Trophoblast cell (in vitro differentiated cells and primary cell): ENCODE measurements around the gene TSHZ2.
A peak's percentile ranks its signal among the peaks of the same experiment; 100 is the strongest.

ENCODE experiments used
- DNase-seq, 2 donors: peaks; one replicate each; pipeline ENCODE4 v3.0.0-alpha.2; 2016
- H2AFZ ChIP-seq: 2 replicates; pipeline ENCODE4 v1.6.1; 2013; ENCODE audit warnings: low read length, moderate library complexity, mild to moderate bottlenecking; ENCODE audit not compliant: insufficient read depth, poor library complexity
- H2AK5ac ChIP-seq: 2 replicates; pipeline ENCODE4 v1.6.1; 2013; ENCODE audit warnings: mild to moderate bottlenecking, low read length
- H2BK120ac ChIP-seq: 2 replicates; pipeline ENCODE4 v1.6.1; 2013; ENCODE audit warnings: low read length, mild to moderate bottlenecking, moderate library complexity; ENCODE audit not compliant: insufficient read depth, poor library complexity
- H2BK12ac ChIP-seq: 2 replicates; pipeline ENCODE4 v1.6.1; 2013; ENCODE audit warnings: mild to moderate bottlenecking, low read length, moderate library complexity
- H2BK5ac ChIP-seq: 2 replicates; pipeline ENCODE4 v1.6.1; 2013; ENCODE audit warnings: low read length, low read depth, moderate library complexity, mild to moderate bottlenecking; ENCODE audit not compliant: poor library complexity
- H3K14ac ChIP-seq: 2 replicates; pipeline ENCODE4 v1.6.1; 2013; ENCODE audit warnings: mild to moderate bottlenecking, low read length
- H3K18ac ChIP-seq: 2 replicates; pipeline ENCODE4 v1.6.1; 2013; ENCODE audit warnings: mild to moderate bottlenecking, low read length
- H3K23ac ChIP-seq: 2 replicates; pipeline ENCODE4 v1.6.1; 2013; ENCODE audit warnings: low read length
- H3K27ac ChIP-seq: 2 replicates; pipeline ENCODE4 v1.5.1; 2013; ENCODE audit warnings: low read depth, mild to moderate bottlenecking, inconsistent platforms, low read length, moderate library complexity
- H3K27me3 ChIP-seq: 2 replicates; pipeline ENCODE4 v1.6.1; 2013; ENCODE audit warnings: inconsistent platforms, mild to moderate bottlenecking, low read length, moderate library complexity; ENCODE audit not compliant: insufficient read depth
- H3K36me3 ChIP-seq, 2 experiments: 1 replicate in 1 of 2; 2 replicates in 1 of 2; pipeline ENCODE4 v1.6.1; 2013; ENCODE audit warnings: low read length in 2 of 2, mild to moderate bottlenecking in 2 of 2, moderate library complexity in 1 of 2; ENCODE audit not compliant: insufficient read depth in 2 of 2, control insufficient read depth in 1 of 2
- H3K4ac ChIP-seq: 2 replicates; pipeline ENCODE4 v1.6.1; 2013; ENCODE audit warnings: low read depth, mild to moderate bottlenecking, low read length, moderate library complexity
- H3K4me1 ChIP-seq, 2 experiments: 1 replicate in 1 of 2; 2 replicates in 1 of 2; pipeline ENCODE4 v1.6.1; 2013; ENCODE audit warnings: low read length in 2 of 2, mild to moderate bottlenecking in 2 of 2, moderate library complexity in 1 of 2; ENCODE audit not compliant: insufficient read depth in 2 of 2, control insufficient read depth in 1 of 2
- H3K4me2 ChIP-seq: 2 replicates; pipeline ENCODE4 v1.6.1; 2013; ENCODE audit warnings: inconsistent platforms, mild to moderate bottlenecking, low read length, moderate library complexity
- H3K4me3 ChIP-seq: 2 replicates; pipeline ENCODE4 v1.5.1; 2013; ENCODE audit warnings: mild to moderate bottlenecking, low read depth, low read length, inconsistent platforms
- H3K79me1 ChIP-seq: one replicate; pipeline ENCODE4 v1.6.1; 2013; ENCODE audit warnings: low read length
- H3K79me2 ChIP-seq: 2 replicates; pipeline ENCODE4 v1.6.1; 2013; ENCODE audit warnings: low read length, mild to moderate bottlenecking; ENCODE audit not compliant: control insufficient read depth, insufficient read depth, poor library complexity
- H3K9ac ChIP-seq: 2 replicates; pipeline ENCODE4 v1.6.1; 2013; ENCODE audit warnings: mild to moderate bottlenecking, low read length
- H3K9me3 ChIP-seq: 2 replicates; pipeline ENCODE4 v1.6.1; 2013; ENCODE audit warnings: low read depth, mild to moderate bottlenecking, control low read depth, inconsistent platforms, low read length; ENCODE audit not compliant: insufficient read depth
- H4K12ac ChIP-seq: 2 replicates; pipeline ENCODE4 v1.6.1; 2013; ENCODE audit warnings: low read depth, mild to moderate bottlenecking, low read length, moderate library complexity
- H4K8ac ChIP-seq: 2 replicates; pipeline ENCODE4 v1.6.1; 2013; ENCODE audit warnings: low read depth, mild to moderate bottlenecking, low read length, moderate library complexity
- H4K91ac ChIP-seq: one replicate; pipeline ENCODE4 v1.6.1; 2013; ENCODE audit warnings: low read depth, mild to moderate bottlenecking, low read length, moderate library complexity
- WGBS: extraction: QIAGEN DNeasy Blood & Tissue Kit; methylation state at CpG from one replicate; pipeline ENCODE4 v1.1.7; 2013; ENCODE audit warnings: missing lambda C conversion rate; ENCODE audit not compliant: insufficient read length, insufficient coverage; ENCODE audit errors: extremely low coverage; 5-methylcytosine and 5-hydroxymethylcytosine counted together

Gene TSHZ2

GRCh38 chr20:53307964-53308597 lies 335.9 kb downstream of the TSHZ2 start:
- H2BK120ac ChIP-seq = no peak overlapping the region
- H4K8ac ChIP-seq = no peak overlapping the region
- no peak overlapping the region for H3K23ac ChIP-seq
- H3K4me3 ChIP-seq = no peak overlapping the region
- H2AK5ac ChIP-seq = no peak overlapping the region
- H4K12ac ChIP-seq = no peak overlapping the region
- H3K18ac ChIP-seq = no peak overlapping the region
- H3K4me2 ChIP-seq = no peak overlapping the region
- no peak overlapping the region for H3K14ac ChIP-seq
- no peak overlapping the region for H2AFZ ChIP-seq
- no peak for DNase-seq
- no peak overlapping the region for H2BK12ac ChIP-seq
- H4K91ac ChIP-seq = no peak overlapping the region
- H3K79me1 ChIP-seq = no peaks in the 10 kb centered on the region
- no peak overlapping the region for H3K4ac ChIP-seq
- H3K9me3 ChIP-seq = no peaks in the 10 kb centered on the region
- H3K79me2 ChIP-seq = no peaks in the 10 kb centered on the region
- no peaks in the 10 kb centered on the region for H3K36me3 ChIP-seq
- no CpG with 5 or more reads among the region's 16 CpGs for WGBS
- no peaks in the 10 kb centered on the region for H3K27me3 ChIP-seq
- no peak overlapping the region for H3K9ac ChIP-seq
- no peaks in the 10 kb centered on the region for H3K4me1 ChIP-seq
- no peak overlapping the region for H2BK5ac ChIP-seq
- H3K27ac ChIP-seq = no peak overlapping the region

- Histone ChIP-seq H4K12ac (no peak overlapping the region), H3K9ac (no peak overlapping the region), H3K4me2 (no peak overlapping the region), H4K8ac (no peak overlapping the region), H3K4me3 (no peak overlapping the region), H3K36me3 (no peaks in the 10 kb centered on the region), H3K18ac (no peak overlapping the region), H3K79me1 (no peaks in the 10 kb centered on the region), H2BK12ac (no peak overlapping the region), H3K14ac (no peak overlapping the region), H3K27ac (no peak overlapping the region), H4K91ac (no peak overlapping the region), H3K9me3 (no peaks in the 10 kb centered on the region), H3K27me3 (no peaks in the 10 kb centered on the region), H3K23ac (no peak overlapping the region), H2BK120ac (no peak overlapping the region), H3K4ac (no peak overlapping the region), H2BK5ac (no peak overlapping the region), H3K4me1 (no peaks in the 10 kb centered on the region), H2AK5ac (no peak overlapping the region), H2AFZ (no peak overlapping the region), H3K79me2 (no peaks in the 10 kb centered on the region)
- no peak for DNase-seq
- no CpG with 5 or more reads among the region's 2 CpGs for WGBS
Measured at GRCh38 chr20:53309515-53309914, 337.4 kb downstream of the TSHZ2 start.

- Histone ChIP-seq H3K36me3 (no peaks in the 10 kb centered on the region), H3K23ac (no peak overlapping the region), H3K14ac (no peak overlapping the region), H4K12ac (no peak overlapping the region), H4K8ac (no peak overlapping the region), H3K4me2 (no peak overlapping the region), H3K4me1 (no peaks in the 10 kb centered on the region), H3K9me3 (no peaks in the 10 kb centered on the region), H2BK5ac (no peak overlapping the region), H4K91ac (no peak overlapping the region), H2AFZ (no peak overlapping the region), H3K4me3 (no peak overlapping the region), H3K18ac (no peak overlapping the region), H2BK120ac (no peak overlapping the region), H3K9ac (no peak overlapping the region), H3K4ac (no peak overlapping the region), H3K79me1 (no peaks in the 10 kb centered on the region), H3K79me2 (no peaks in the 10 kb centered on the region), H3K27ac (no peak overlapping the region), H3K27me3 (no peaks in the 10 kb centered on the region), H2AK5ac (no peak overlapping the region), H2BK12ac (no peak overlapping the region)
- DNase-seq = no peak
- no CpG with 5 or more reads among the region's 2 CpGs for WGBS
Measured at GRCh38 chr20:53312957-53313356, 340.8 kb downstream of the TSHZ2 start.

- no peak overlapping the region for H3K9ac ChIP-seq
- no peak overlapping the region for H3K14ac ChIP-seq
- no peaks in the 10 kb centered on the region for H3K79me1 ChIP-seq
- no peaks in the 10 kb centered on the region for H3K36me3 ChIP-seq
- H2AK5ac ChIP-seq = no peak overlapping the region
- H3K4ac ChIP-seq = no peak overlapping the region
- H3K4me3 ChIP-seq = no peak overlapping the region
- no peak overlapping the region for H4K12ac ChIP-seq
- no peak overlapping the region for H4K8ac ChIP-seq
- no peak overlapping the region for H2BK5ac ChIP-seq
- H3K9me3 ChIP-seq = no peaks in the 10 kb centered on the region
- H3K27ac ChIP-seq = no peak overlapping the region
- H3K4me2 ChIP-seq = no peak overlapping the region
- no peak overlapping the region for H4K91ac ChIP-seq
- no peaks in the 10 kb centered on the region for H3K79me2 ChIP-seq
- DNase-seq = peak in 1 of 2 donors; percentile 51
- H2BK12ac ChIP-seq = no peak overlapping the region
- no CpG with 5 or more reads among the region's 5 CpGs for WGBS
- no peaks in the 10 kb centered on the region for H3K27me3 ChIP-seq
- no peak overlapping the region for H3K18ac ChIP-seq
- no peak overlapping the region for H2BK120ac ChIP-seq
- H3K23ac ChIP-seq = no peak overlapping the region
- no peaks in the 10 kb centered on the region for H3K4me1 ChIP-seq
- no peak overlapping the region for H2AFZ ChIP-seq
Measured at GRCh38 chr20:53316206-53316937, 344.2 kb downstream of the TSHZ2 start.
